ENCODE measurements around the gene COL5A3.
A peak's percentile ranks its signal among the peaks of the same experiment; 100 is the strongest.

The COL5A3 gene

DNA sequence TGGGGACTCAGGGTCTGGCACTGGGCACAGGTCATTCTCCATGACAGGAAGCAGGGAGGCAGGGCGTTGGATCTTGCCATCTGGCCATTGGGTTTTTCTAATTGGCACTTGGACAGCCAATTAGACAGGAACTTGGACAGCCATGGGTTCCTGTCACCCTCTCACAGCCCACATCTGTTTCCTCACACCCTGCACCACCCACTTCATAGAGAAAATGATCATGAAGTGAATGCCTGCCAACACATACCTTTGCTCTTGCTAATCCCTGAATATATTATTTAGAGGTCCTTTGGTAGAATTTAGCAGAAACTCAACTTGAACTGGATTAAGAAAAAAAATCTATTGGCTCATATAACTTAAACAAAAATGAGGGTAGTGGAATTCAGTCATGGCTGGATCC lies 69.1 kb downstream of the COL5A3 start:
- TF ChIP-seq NFIC (IDR thresholded peaks at IDR 0.05) (no peak), ZBTB7A (IDR thresholded peaks at IDR 0.05; ENCODE audit: low read depth) (no peak), RAD21 (IDR thresholded peaks at IDR 0.05; ENCODE audit: low read depth) (no peak), EP300 (IDR thresholded peaks at IDR 0.05; ENCODE audit: borderline replicate concordance) (no peak), CEBPB (IDR thresholded peaks at IDR 0.05) (no peak), TCF12 (IDR thresholded peaks at IDR 0.05; ENCODE audit: low read depth) (no peak), TEAD4 (IDR thresholded peaks at IDR 0.05) (no peak), CREB1 (IDR thresholded peaks at IDR 0.05; ENCODE audit: low read depth) (no peak), TAF1 (IDR thresholded peaks at IDR 0.05; ENCODE audit: low read depth) (no peak), YY1 (IDR thresholded peaks at IDR 0.05; ENCODE audit: low read depth) (no peak), EGR1 (IDR thresholded peaks at IDR 0.05) (no peak)
- TF ChIP-seq, protein P1, sequence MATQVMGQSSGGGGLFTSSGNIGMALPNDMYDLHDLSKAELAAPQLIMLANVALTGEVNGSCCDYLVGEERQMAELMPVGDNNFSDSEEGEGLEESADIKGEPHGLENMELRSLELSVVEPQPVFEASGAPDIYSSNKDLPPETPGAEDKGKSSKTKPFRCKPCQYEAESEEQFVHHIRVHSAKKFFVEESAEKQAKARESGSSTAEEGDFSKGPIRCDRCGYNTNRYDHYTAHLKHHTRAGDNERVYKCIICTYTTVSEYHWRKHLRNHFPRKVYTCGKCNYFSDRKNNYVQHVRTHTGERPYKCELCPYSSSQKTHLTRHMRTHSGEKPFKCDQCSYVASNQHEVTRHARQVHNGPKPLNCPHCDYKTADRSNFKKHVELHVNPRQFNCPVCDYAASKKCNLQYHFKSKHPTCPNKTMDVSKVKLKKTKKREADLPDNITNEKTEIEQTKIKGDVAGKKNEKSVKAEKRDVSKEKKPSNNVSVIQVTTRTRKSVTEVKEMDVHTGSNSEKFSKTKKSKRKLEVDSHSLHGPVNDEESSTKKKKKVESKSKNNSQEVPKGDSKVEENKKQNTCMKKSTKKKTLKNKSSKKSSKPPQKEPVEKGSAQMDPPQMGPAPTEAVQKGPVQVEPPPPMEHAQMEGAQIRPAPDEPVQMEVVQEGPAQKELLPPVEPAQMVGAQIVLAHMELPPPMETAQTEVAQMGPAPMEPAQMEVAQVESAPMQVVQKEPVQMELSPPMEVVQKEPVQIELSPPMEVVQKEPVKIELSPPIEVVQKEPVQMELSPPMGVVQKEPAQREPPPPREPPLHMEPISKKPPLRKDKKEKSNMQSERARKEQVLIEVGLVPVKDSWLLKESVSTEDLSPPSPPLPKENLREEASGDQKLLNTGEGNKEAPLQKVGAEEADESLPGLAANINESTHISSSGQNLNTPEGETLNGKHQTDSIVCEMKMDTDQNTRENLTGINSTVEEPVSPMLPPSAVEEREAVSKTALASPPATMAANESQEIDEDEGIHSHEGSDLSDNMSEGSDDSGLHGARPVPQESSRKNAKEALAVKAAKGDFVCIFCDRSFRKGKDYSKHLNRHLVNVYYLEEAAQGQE (IDR thresholded peaks at IDR 0.05; ENCODE audit: low read depth), result no peak
- TF ChIP-seq, protein P2, sequence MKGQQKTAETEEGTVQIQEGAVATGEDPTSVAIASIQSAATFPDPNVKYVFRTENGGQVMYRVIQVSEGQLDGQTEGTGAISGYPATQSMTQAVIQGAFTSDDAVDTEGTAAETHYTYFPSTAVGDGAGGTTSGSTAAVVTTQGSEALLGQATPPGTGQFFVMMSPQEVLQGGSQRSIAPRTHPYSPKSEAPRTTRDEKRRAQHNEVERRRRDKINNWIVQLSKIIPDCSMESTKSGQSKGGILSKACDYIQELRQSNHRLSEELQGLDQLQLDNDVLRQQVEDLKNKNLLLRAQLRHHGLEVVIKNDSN (IDR thresholded peaks at IDR 0.05), result no peak

DNA sequence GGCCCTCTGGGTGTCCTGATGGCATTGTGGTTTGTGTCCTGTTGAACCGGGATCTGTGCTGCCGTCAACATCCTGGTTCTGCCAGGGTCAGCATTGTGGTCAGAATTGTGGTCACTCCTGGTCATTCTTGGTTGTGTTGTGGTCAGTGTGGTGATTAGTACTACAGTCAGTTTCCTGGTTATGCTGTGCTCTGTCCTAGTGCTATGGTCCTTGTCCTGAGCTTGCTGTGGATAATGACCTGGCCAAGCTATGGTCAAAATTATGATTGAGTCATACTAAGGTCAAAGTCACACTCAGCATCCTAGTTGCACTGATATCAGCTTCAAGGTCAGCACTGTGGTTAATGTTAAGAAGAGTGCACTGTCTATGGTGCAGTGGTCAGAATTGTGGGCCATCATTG lies 69.5 kb downstream of the COL5A3 start:
- TF ChIP-seq FOXM1 (IDR thresholded peaks at IDR 0.05; ENCODE audit: borderline replicate concordance, low read depth) (no peak), CREB1 (IDR thresholded peaks at IDR 0.05; ENCODE audit: low read depth) (no peak), NFIC (IDR thresholded peaks at IDR 0.05) (no peak), TCF12 (IDR thresholded peaks at IDR 0.05; ENCODE audit: low read depth) (no peak), ZBTB7A (IDR thresholded peaks at IDR 0.05; ENCODE audit: low read depth) (no peak), EP300 (IDR thresholded peaks at IDR 0.05; ENCODE audit: borderline replicate concordance) (no peak), CEBPB (IDR thresholded peaks at IDR 0.05) (no peak), TAF1 (IDR thresholded peaks at IDR 0.05; ENCODE audit: low read depth) (no peak), EGR1 (IDR thresholded peaks at IDR 0.05) (no peak), TEAD4 (IDR thresholded peaks at IDR 0.05) (no peak), YY1 (IDR thresholded peaks at IDR 0.05; ENCODE audit: low read depth) (no peak), RAD21 (IDR thresholded peaks at IDR 0.05; ENCODE audit: low read depth) (no peak)
- TF ChIP-seq, protein P2 (IDR thresholded peaks at IDR 0.05), result no peak
- TF ChIP-seq, protein P1 (IDR thresholded peaks at IDR 0.05; ENCODE audit: low read depth), result no peak
- TF ChIP-seq, protein P3, sequence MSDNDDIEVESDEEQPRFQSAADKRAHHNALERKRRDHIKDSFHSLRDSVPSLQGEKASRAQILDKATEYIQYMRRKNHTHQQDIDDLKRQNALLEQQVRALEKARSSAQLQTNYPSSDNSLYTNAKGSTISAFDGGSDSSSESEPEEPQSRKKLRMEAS (IDR thresholded peaks at IDR 0.05), result no peak

DNA sequence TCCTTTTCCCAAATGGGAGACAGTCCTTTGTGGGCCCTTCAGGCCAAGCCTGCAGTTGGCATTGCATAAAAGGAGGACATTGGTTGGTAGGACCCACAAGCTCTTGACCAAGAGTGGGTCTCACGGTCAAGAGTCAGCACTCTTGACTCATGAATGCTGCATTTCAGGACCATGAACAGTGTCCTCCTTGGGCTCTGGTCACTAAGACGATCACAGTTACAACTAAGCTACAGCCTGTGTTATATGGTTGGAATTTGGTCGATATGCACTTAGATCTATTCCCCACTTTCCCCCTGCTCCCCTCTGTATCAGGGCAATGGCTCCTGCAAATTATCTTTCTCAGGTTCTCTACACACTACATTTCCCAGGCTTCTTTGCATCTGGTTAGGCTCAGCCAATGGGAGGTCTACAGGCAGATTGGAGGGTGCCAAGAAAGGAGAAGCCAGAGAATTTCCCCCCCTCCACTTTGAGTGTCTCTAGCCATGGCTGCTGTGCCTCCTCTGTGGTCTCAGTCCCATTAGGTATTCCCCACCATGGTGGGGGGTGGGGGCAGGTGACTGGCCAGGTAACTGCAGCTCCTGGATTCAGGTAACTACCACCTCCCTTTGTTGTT lies 70.9 kb downstream of the COL5A3 start:
- no peak for TF ChIP-seq EP300 (IDR thresholded peaks at IDR 0.05; ENCODE audit: borderline replicate concordance)
- TF ChIP-seq, protein P3 (IDR thresholded peaks at IDR 0.05), result no peak
- TF ChIP-seq TAF1 (IDR thresholded peaks at IDR 0.05; ENCODE audit: low read depth), result no peak
- TF ChIP-seq, protein P2 (IDR thresholded peaks at IDR 0.05), result no peak
- no peak for TF ChIP-seq CEBPB (IDR thresholded peaks at IDR 0.05)
- TF ChIP-seq, protein P1 (IDR thresholded peaks at IDR 0.05; ENCODE audit: low read depth), result peak; percentile 81

DNA sequence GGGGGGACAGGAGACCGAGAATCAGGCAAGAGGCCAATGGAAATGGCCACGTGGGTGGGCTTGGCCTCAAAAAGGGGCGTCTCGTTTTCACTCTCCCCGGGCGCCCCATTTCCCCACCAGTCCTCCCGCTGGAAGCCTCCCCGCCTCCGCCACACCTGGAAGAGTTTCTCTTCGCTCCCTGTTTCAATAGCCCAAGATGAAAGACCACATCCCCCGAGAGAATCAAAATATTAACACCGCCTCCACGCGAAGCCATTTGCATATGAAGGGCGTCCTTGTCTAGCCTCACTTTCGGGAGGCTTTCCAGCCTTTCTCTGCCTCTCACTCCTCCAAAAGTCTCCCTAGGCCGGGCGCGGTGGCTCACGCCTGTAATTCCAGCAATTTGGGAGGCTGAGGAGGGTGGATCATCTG lies 73.3 kb downstream of the COL5A3 start:
- no peak for TF ChIP-seq TAF1 (IDR thresholded peaks at IDR 0.05; ENCODE audit: low read depth)
- TF ChIP-seq EGR1 (IDR thresholded peaks at IDR 0.05), result no peak
- TF ChIP-seq TCF12 (IDR thresholded peaks at IDR 0.05; ENCODE audit: low read depth), result no peak
- no peak for TF ChIP-seq RAD21 (IDR thresholded peaks at IDR 0.05; ENCODE audit: low read depth)
- TF ChIP-seq, protein P1 (IDR thresholded peaks at IDR 0.05; ENCODE audit: low read depth), result no peak
- no peak for TF ChIP-seq NFIC (IDR thresholded peaks at IDR 0.05)
- TF ChIP-seq EP300 (IDR thresholded peaks at IDR 0.05; ENCODE audit: borderline replicate concordance), result no peak
- TF ChIP-seq CEBPB (IDR thresholded peaks at IDR 0.05), result no peak
- no peak for TF ChIP-seq TEAD4 (IDR thresholded peaks at IDR 0.05)
- TF ChIP-seq, protein P3 (IDR thresholded peaks at IDR 0.05), result no peak
- TF ChIP-seq, protein P2 (IDR thresholded peaks at IDR 0.05), result no peak
- no peak for TF ChIP-seq ZBTB7A (IDR thresholded peaks at IDR 0.05; ENCODE audit: low read depth)
- no peak for TF ChIP-seq CREB1 (IDR thresholded peaks at IDR 0.05; ENCODE audit: low read depth)
- no peak for TF ChIP-seq FOXM1 (IDR thresholded peaks at IDR 0.05; ENCODE audit: borderline replicate concordance, low read depth)
- no peak for TF ChIP-seq YY1 (IDR thresholded peaks at IDR 0.05; ENCODE audit: low read depth)

Data from Ishikawa (cell line).